Mesenchymal stem cell (in vitro differentiated cells and primary cell): Measurements from ENCODE around the gene SARDH.

ENCODE experiments used
- DNase-seq: peaks from one replicate; pipeline ENCODE4 v3.0.0-alpha.2; 2013
- H2AFZ ChIP-seq: one replicate; pipeline ENCODE4 v1.6.1; 2013; ENCODE audit warnings: low read depth, mild to moderate bottlenecking, control low read depth, inconsistent platforms, low read length, moderate library complexity
- H2AK5ac ChIP-seq: 2 replicates; pipeline ENCODE4 v1.6.1; 2013; ENCODE audit warnings: low read length, moderate library complexity, mild to moderate bottlenecking, inconsistent platforms; ENCODE audit not compliant: severe bottlenecking
- H2BK120ac ChIP-seq: one replicate; pipeline ENCODE4 v1.6.1; 2013; ENCODE audit warnings: low read depth, mild to moderate bottlenecking, inconsistent platforms, low read length, moderate library complexity
- H2BK12ac ChIP-seq, 2 experiments: one replicate each; pipeline ENCODE4 v1.6.1; 2013; ENCODE audit warnings: inconsistent platforms in 2 of 2, low read length in 2 of 2, mild to moderate bottlenecking in 2 of 2, moderate library complexity in 2 of 2, control low read depth in 1 of 2
- H2BK15ac ChIP-seq: one replicate; pipeline ENCODE4 v1.6.1; 2013; ENCODE audit warnings: mild to moderate bottlenecking, low read depth, inconsistent platforms; ENCODE audit not compliant: poor library complexity, severe bottlenecking
- H2BK5ac ChIP-seq: 2 replicates; pipeline ENCODE4 v1.6.1; 2013; ENCODE audit warnings: low read depth, mild to moderate bottlenecking, low read length, control low read depth, inconsistent platforms; ENCODE audit not compliant: poor library complexity, severe bottlenecking
- H3K14ac ChIP-seq, 2 experiments: one replicate each; pipeline ENCODE4 v1.6.1; 2013; ENCODE audit warnings: inconsistent platforms in 2 of 2, low read length in 2 of 2, control low read depth in 1 of 2, mild to moderate bottlenecking in 1 of 2, moderate library complexity in 1 of 2
- H3K18ac ChIP-seq, 2 experiments: one replicate each; pipeline ENCODE4 v1.6.1; 2013; ENCODE audit warnings: inconsistent platforms in 2 of 2, low read length in 2 of 2, control low read depth in 1 of 2, low read depth in 1 of 2, mild to moderate bottlenecking in 1 of 2
- H3K23ac ChIP-seq, 2 experiments: one replicate each; pipeline ENCODE4 v1.6.1; 2013; ENCODE audit warnings: inconsistent platforms in 2 of 2, low read length in 2 of 2, mild to moderate bottlenecking in 2 of 2, moderate library complexity in 2 of 2, control low read depth in 1 of 2
- H3K27ac ChIP-seq: 2 replicates; pipeline ENCODE4 v1.5.1; 2013; ENCODE audit warnings: mild to moderate bottlenecking, moderate library complexity, low read length, control low read depth, inconsistent platforms; ENCODE audit not compliant: poor library complexity, severe bottlenecking
- H3K27me3 ChIP-seq, 2 experiments: 2 replicates each; pipeline versions ENCODE4 v1.6.1 to v1.7.0; 2013; ENCODE audit warnings: low read length in 2 of 2, mild to moderate bottlenecking in 2 of 2, moderate library complexity in 2 of 2, control low read depth in 1 of 2, inconsistent platforms in 1 of 2; ENCODE audit not compliant: control insufficient read depth in 1 of 2, insufficient read depth in 1 of 2
- H3K36me3 ChIP-seq, 2 experiments: 2 replicates each; pipeline versions ENCODE4 v1.6.1 to v1.7.0; 2013; ENCODE audit warnings: low read length in 2 of 2, control low read depth in 1 of 2, inconsistent platforms in 1 of 2, low read depth in 1 of 2, mild to moderate bottlenecking in 1 of 2; ENCODE audit not compliant: insufficient read depth in 2 of 2, control insufficient read depth in 1 of 2
- H3K4ac ChIP-seq, 2 experiments: one replicate each; pipeline ENCODE4 v1.6.1; 2013; ENCODE audit warnings: inconsistent platforms in 2 of 2, low read length in 2 of 2, mild to moderate bottlenecking in 2 of 2, moderate library complexity in 2 of 2, control low read depth in 1 of 2, low read depth in 1 of 2
- H3K4me1 ChIP-seq: 2 replicates; pipeline ENCODE4 v1.6.1; 2013; ENCODE audit warnings: low read depth, low read length, control low read depth; ENCODE audit not compliant: control insufficient read depth, insufficient read depth
- H3K4me2 ChIP-seq: 2 replicates; pipeline ENCODE4 v1.6.1; 2013; ENCODE audit warnings: low read length, mild to moderate bottlenecking, inconsistent platforms; ENCODE audit not compliant: poor library complexity, severe bottlenecking
- H3K4me3 ChIP-seq, 2 experiments: 2 replicates each; pipeline versions ENCODE4 v1.5.1 to v1.7.0; 2013; ENCODE audit warnings: low read length in 2 of 2, mild to moderate bottlenecking in 2 of 2, control low read depth in 1 of 2, low read depth in 1 of 2; ENCODE audit not compliant: insufficient read depth in 1 of 2
- H3K79me1 ChIP-seq: replicated peaks from 2 replicates; pipeline ENCODE4 v1.6.1; 2013; ENCODE audit warnings: mild to moderate bottlenecking, control low read depth, low read length, inconsistent platforms; ENCODE audit not compliant: poor library complexity, severe bottlenecking
- H3K9ac ChIP-seq: 2 replicates; pipeline ENCODE4 v1.7.0; 2013; ENCODE audit warnings: mild to moderate bottlenecking, low read length, moderate library complexity
- H3K9me3 ChIP-seq: 2 replicates; pipeline ENCODE4 v1.7.0; 2013; ENCODE audit warnings: mild to moderate bottlenecking, low read length; ENCODE audit not compliant: control insufficient read depth
- H4K8ac ChIP-seq: one replicate; pipeline ENCODE4 v1.6.1; 2013; ENCODE audit warnings: inconsistent platforms, mild to moderate bottlenecking, low read length, moderate library complexity
- H4K91ac ChIP-seq: one replicate; pipeline ENCODE4 v1.6.1; 2013; ENCODE audit warnings: mild to moderate bottlenecking, low read length, inconsistent platforms
- WGBS: methylation state at CpG from one replicate; pipeline ENCODE4 v1.1.7; 2013; ENCODE audit warnings: mixed read lengths; 5-methylcytosine and 5-hydroxymethylcytosine counted together

The SARDH gene

DNA sequence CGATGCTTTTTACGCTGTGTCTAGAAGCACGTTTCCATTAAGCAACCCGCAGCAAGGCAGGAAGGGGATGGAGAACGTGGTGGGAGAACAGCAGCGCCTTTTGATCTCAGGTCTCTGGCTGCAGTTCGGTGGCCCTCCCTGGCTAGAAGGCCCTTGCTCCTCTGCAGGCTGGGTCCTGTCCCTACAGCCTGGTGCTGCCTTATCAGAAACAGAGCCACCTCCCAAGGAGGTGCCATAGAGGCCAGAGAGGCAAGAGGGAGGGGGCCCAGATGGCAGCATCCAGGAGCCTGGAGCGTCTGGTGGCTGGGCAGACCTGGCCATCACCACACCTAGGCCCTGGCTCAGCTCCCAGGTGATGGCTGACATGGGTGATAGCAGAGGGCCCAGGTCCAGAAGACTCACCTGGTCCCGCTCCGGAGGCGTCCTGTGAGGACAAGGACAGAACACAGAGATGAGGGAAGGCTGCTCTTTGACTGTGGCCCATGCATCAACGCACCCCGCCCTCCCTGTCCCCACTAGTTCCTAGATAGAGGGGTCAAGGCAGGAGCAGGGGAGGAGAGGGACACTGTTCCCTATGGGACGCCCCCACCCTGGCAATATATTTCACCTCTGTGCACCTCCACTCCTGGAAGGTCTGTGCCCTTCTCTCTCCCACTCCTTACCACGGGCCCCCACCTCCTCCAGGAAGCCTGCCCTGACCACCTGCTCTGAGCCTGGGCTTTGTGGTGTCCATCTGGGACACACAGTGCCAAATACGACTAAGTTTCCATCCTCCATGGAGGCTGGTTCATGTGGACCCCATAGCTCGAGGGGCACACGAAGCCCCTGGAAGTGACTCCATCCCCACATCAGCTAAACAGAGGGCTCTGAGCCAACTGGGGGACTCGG lies 41.6 kb upstream of the SARDH start:
- H3K9ac ChIP-seq = no peak overlapping the region
- peaks cover 51% of the 10 kb centered on the region for H3K79me1 ChIP-seq
- no peak overlapping the region for H2AK5ac ChIP-seq
- H3K4ac ChIP-seq = no peak overlapping the region
- H2BK15ac ChIP-seq = no peak overlapping the region
- no peak overlapping the region for H2BK120ac ChIP-seq
- H3K14ac ChIP-seq = no peak overlapping the region
- H2BK5ac ChIP-seq = no peak overlapping the region
- H3K9me3 ChIP-seq = peaks cover 2% of the 10 kb centered on the region
- peaks cover 66 to 93% of the 10 kb centered on the region in 2 experiments for H3K36me3 ChIP-seq
- no peak overlapping the region for H3K18ac ChIP-seq
- no peak overlapping the region for H4K8ac ChIP-seq
- H3K23ac ChIP-seq = no peak overlapping the region
- H3K4me1 ChIP-seq = peaks cover 19% of the 10 kb centered on the region
- no peak overlapping the region for H4K91ac ChIP-seq
- peak overlapping the region in 1 of 2 experiments; percentile 10 for H3K4me3 ChIP-seq
- no peak for DNase-seq
- H2BK12ac ChIP-seq = no peak overlapping the region
- no peak overlapping the region for H2AFZ ChIP-seq
- 97% methylated on average over 19 of the region's 19 CpGs for WGBS
- no peak overlapping the region for H3K27ac ChIP-seq
- H3K4me2 ChIP-seq = no peak overlapping the region
- H3K27me3 ChIP-seq = no peaks in the 10 kb centered on the region

DNA sequence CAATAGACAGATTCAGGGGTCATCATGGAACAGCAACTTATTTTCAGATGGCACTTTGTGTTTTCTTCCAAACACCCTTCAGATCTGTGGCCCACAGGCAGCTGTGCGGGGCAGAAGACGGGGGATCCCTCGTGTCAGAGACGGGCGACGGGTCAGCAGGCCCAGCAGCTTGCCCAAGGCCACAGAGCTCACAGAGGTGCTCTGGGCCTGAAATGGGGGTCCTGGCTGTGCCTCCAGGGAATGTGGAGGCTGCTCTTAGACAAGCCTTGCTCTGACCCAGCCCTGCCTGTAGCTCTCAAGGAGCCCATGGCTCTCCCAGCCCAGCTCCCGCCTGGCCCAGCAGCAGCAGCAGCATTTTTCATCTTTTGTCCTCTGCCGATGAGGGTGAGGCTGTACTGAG lies 40.9 kb upstream of the SARDH start:
- peaks cover 9% of the 10 kb centered on the region for H3K9me3 ChIP-seq
- H2BK12ac ChIP-seq = no peak overlapping the region
- H3K9ac ChIP-seq = no peak overlapping the region
- H3K4me1 ChIP-seq = peaks cover 15% of the 10 kb centered on the region
- peaks cover 57% of the 10 kb centered on the region for H3K79me1 ChIP-seq
- no peak overlapping the region for H2BK5ac ChIP-seq
- peaks cover 68 to 93% of the 10 kb centered on the region in 2 experiments for H3K36me3 ChIP-seq
- no peak overlapping the region for H3K18ac ChIP-seq
- no peak overlapping the region for H2AFZ ChIP-seq
- peak overlapping the region in 1 of 2 experiments; percentile 10 for H3K4me3 ChIP-seq
- no peak overlapping the region for H3K4me2 ChIP-seq
- WGBS = 93% methylated on average over 8 of the region's 8 CpGs
- H3K27me3 ChIP-seq = no peaks in the 10 kb centered on the region
- no peak overlapping the region for H3K27ac ChIP-seq
- no peak for DNase-seq
- no peak overlapping the region for H3K23ac ChIP-seq
- H4K91ac ChIP-seq = no peak overlapping the region
- H4K8ac ChIP-seq = no peak overlapping the region
- no peak overlapping the region for H2BK120ac ChIP-seq
- H2AK5ac ChIP-seq = no peak overlapping the region
- H2BK15ac ChIP-seq = no peak overlapping the region
- H3K14ac ChIP-seq = no peak overlapping the region
- no peak overlapping the region for H3K4ac ChIP-seq

DNA sequence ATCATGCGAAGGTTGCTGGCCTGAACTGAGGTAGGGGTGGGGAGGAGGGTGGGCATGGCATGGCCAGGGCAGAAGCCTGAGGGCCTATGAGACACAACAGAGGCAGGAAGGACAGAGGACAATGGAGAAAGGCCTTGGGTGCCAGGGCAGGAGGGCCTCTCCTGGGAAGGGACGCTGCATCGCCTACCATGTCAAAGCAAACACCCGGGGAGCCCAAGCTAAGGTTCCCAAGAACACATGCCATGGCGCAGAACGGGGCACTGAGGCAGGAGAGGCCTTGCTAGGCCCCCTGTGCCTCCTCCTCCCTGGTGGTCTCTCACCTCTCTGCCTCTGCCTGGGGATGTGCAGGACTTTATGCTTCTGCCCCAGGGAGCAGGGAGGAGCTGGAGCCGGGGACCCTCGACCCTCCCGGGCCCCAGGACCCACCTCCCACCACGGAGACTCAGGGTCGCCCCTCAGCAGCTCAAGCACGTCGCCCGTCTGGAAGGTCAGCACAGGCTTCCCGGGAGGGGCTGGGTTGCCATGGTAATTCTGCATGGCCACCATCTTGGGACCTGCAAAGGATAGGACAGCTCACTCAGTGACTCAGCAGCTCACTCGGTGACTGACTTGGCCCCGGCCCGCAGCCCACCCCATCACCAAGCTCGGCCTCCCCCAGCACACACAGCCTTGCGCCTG lies 40.3 kb upstream of the SARDH start:
- H3K9me3 ChIP-seq = peaks cover 15% of the 10 kb centered on the region
- H3K4ac ChIP-seq = no peak overlapping the region
- DNase-seq = no peak
- no peak overlapping the region for H2BK120ac ChIP-seq
- no peak overlapping the region for H3K9ac ChIP-seq
- no peak overlapping the region for H4K8ac ChIP-seq
- no peak overlapping the region for H3K27ac ChIP-seq
- H3K36me3 ChIP-seq = peaks cover 71 to 93% of the 10 kb centered on the region in 2 experiments
- H3K79me1 ChIP-seq = peaks cover 59% of the 10 kb centered on the region
- H3K14ac ChIP-seq = no peak overlapping the region
- H4K91ac ChIP-seq = no peak overlapping the region
- H2BK12ac ChIP-seq = no peak overlapping the region
- no peaks in the 10 kb centered on the region for H3K27me3 ChIP-seq
- peaks cover 11% of the 10 kb centered on the region for H3K4me1 ChIP-seq
- no peak overlapping the region for H3K18ac ChIP-seq
- no peak overlapping the region for H2AFZ ChIP-seq
- no peak overlapping the region for H2BK5ac ChIP-seq
- H2AK5ac ChIP-seq = no peak overlapping the region
- H3K4me2 ChIP-seq = no peak overlapping the region
- no peak overlapping the region for H3K4me3 ChIP-seq
- H3K23ac ChIP-seq = no peak overlapping the region
- no peak overlapping the region for H2BK15ac ChIP-seq
- WGBS = 96% methylated on average over 20 of the region's 20 CpGs

DNA sequence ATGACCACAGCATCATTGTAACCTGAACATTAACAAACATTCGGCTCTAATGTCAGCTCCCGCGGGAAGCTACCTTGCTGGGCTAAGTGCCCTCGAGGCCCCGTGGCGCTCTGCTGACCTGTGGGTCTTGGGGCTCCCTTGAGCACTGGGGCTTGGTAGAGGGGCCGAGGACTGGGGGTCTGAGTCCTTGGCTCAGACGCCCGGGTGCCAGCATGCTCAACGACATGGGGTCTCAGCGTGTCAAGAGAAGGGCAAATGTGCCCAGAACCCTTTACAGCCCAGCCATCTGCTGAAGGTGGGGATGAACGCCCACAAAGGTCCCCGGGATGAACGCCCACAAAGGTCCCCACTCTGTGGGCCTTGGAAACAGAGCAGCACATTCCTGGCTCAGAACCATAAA lies 39.7 kb upstream of the SARDH start:
- Histone ChIP-seq H2AK5ac (no peak overlapping the region), H3K4ac (no peak overlapping the region), H3K4me1 (peaks cover 6% of the 10 kb centered on the region), H2BK15ac (no peak overlapping the region), H2BK12ac (no peak overlapping the region), H3K9ac (no peak overlapping the region), H4K8ac (no peak overlapping the region), H2AFZ (no peak overlapping the region), H2BK5ac (no peak overlapping the region), H3K9me3 (peaks cover 16% of the 10 kb centered on the region), H3K27me3 (no peaks in the 10 kb centered on the region), H3K18ac (no peak overlapping the region), H2BK120ac (no peak overlapping the region), H3K4me2 (no peak overlapping the region), H3K36me3 (peaks cover 72 to 89% of the 10 kb centered on the region in 2 experiments), H3K4me3 (no peak overlapping the region), H3K23ac (no peak overlapping the region), H3K14ac (no peak overlapping the region), H3K79me1 (peaks cover 55% of the 10 kb centered on the region), H4K91ac (no peak overlapping the region), H3K27ac (no peak overlapping the region)
- 95% methylated on average over 14 of the region's 14 CpGs for WGBS
- no peak for DNase-seq
